Smooth muscle cell (in vitro differentiated cells): Measurements from ENCODE around the gene ABTB2. TPM values are rescaled to one million over a fixed set of nuclear protein-coding genes. Genes with fewer than 3 reads are reported as not detected.

Experiments
- DNase-seq: peaks from one replicate; lab custom pipeline; 2025; ENCODE audit not compliant: unreplicated experiment; lab: John Stamatoyannopoulos, UW
- H2AFZ ChIP-seq: fragments of 200-600 bp; sonication (generic); 2 replicates; pipeline ENCODE4 v1.6.0; 2016; ENCODE audit warnings: antibody characterized with exemption, low read depth, mild to moderate bottlenecking
- H3F3A ChIP-seq: fragments of 200-600 bp; sonication (generic); 2 replicates; pipeline ENCODE4 v1.6.0; 2017; ENCODE audit warnings: antibody characterized with exemption, low read depth
- H3K27ac ChIP-seq: fragments of 200-600 bp; sonication (generic); 2 replicates; pipeline ENCODE4 v1.5.1; 2016; ENCODE audit warnings: low read depth, mild to moderate bottlenecking
- H3K27me3 ChIP-seq: fragments of 200-600 bp; sonication (generic); 2 replicates; pipeline ENCODE4 v1.6.1; 2016; ENCODE audit warnings: low read depth, mild to moderate bottlenecking
- H3K36me3 ChIP-seq: fragments of 200-600 bp; sonication (generic); 2 replicates; pipeline ENCODE4 v1.5.1; 2016; ENCODE audit warnings: low read depth
- H3K4me1 ChIP-seq: fragments of 200-600 bp; sonication (generic); 2 replicates; pipeline ENCODE4 v1.5.1; 2016; ENCODE audit warnings: low read depth
- H3K4me2 ChIP-seq: fragments of 200-600 bp; sonication (generic); 2 replicates; pipeline ENCODE4 v1.6.0; 2016; ENCODE audit warnings: mild to moderate bottlenecking
- H3K4me3 ChIP-seq: fragments of 200-600 bp; sonication (generic); 2 replicates; pipeline ENCODE4 v1.5.1; 2016; ENCODE audit warnings: mild to moderate bottlenecking
- H3K79me2 ChIP-seq: fragments of 200-600 bp; sonication (generic); 2 replicates; pipeline ENCODE4 v1.6.0; 2016; ENCODE audit warnings: low read depth, mild to moderate bottlenecking
- H3K9ac ChIP-seq: fragments of 200-600 bp; sonication (generic); 2 replicates; pipeline ENCODE4 v1.6.0; 2016; ENCODE audit warnings: low read depth
- H3K9me3 ChIP-seq: fragments of 200-600 bp; sonication (generic); replicated peaks from 2 replicates; pipeline ENCODE4 v1.5.1; 2016; ENCODE audit warnings: low read depth
- H4K20me1 ChIP-seq: fragments of 200-600 bp; sonication (generic); 2 replicates; pipeline ENCODE4 v1.6.0; 2016; ENCODE audit warnings: low read depth
- WGBS: methylation state at CpG from one replicate; pipeline ENCODE4 v1.1.7; 2016; ENCODE audit warnings: low lambda C conversion rate; 5-methylcytosine and 5-hydroxymethylcytosine counted together
- polyA plus RNA-seq: library from polyadenylated mRNA; unstranded; fragments of >200 nt; fragmentation: Nextera tagmentation; extraction: Ambion mirVana; gene quantifications from 2 replicates; pipeline ENCODE4 v1.2.1, GENCODE V29; 2016
- total RNA-seq: library from RNA; depleted of rRNA; stranded (reverse); fragments of >200 nt; gene quantifications from 2 replicates; pipeline ENCODE4 v1.2.3, GENCODE V29; 2014
- TF ChIP-seq, protein P1 (sequence below): fragments of 200-600 bp; sonication (generic); IDR thresholded peaks from 2 replicates; pipeline ENCODE4 v1.5.1; 2017; ENCODE audit warnings: borderline replicate concordance, mild to moderate bottlenecking, antibody characterized with exemption; ENCODE audit not compliant: insufficient read depth, poor library complexity, severe bottlenecking

Gene ABTB2
- total and polyA plus RNA-seq, 2 experiments from 2014 or later = 4.3 to 4.9 TPM

DNA sequence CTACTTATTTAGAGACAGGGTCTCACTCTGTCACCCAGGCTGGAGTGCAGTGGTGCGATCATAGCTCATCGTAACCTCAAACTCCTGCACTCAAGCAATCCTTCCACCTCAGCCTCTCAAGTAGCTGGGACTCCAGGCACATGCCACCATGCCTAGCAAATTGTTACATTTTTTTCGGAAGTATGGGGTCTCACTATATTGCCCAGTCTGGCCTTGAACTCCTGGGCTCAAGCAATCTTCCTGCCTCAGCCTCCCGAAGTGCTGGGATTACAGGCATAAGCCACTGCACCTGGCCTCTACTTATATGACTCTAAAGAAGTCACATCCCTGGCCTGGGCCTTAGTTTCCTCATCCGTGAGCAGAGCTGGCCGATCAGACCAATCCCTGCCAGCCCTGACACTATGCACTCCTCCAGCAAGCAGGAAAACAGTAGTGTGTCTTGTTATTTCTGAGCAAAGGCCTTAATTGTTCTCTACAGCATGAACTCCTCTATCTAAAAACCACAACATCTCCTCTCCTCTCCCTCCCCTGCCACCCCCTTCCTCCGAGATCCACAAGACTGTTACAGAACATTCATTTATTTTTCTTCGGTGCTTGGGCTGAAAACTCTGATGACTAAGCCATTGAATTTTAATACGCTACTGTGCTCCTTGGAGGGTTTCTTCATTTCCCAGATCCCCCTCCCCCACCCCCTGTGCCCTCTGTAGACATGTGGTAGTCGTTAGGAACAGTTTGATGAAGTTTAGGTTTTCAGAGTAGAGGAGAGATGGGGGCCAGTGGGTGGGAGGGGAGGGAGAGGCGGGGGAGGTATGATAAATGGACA lies 91.5 kb downstream of the ABTB2 start:
- no peak for DNase-seq
- H3K4me2 ChIP-seq = peak overlapping the region; percentile 58
- peaks cover 22% of the 10 kb centered on the region for H3K4me1 ChIP-seq
- H3K27me3 ChIP-seq = no peaks in the 10 kb centered on the region
- H3K9me3 ChIP-seq = no peaks in the 10 kb centered on the region
- TF ChIP-seq, protein P1, sequence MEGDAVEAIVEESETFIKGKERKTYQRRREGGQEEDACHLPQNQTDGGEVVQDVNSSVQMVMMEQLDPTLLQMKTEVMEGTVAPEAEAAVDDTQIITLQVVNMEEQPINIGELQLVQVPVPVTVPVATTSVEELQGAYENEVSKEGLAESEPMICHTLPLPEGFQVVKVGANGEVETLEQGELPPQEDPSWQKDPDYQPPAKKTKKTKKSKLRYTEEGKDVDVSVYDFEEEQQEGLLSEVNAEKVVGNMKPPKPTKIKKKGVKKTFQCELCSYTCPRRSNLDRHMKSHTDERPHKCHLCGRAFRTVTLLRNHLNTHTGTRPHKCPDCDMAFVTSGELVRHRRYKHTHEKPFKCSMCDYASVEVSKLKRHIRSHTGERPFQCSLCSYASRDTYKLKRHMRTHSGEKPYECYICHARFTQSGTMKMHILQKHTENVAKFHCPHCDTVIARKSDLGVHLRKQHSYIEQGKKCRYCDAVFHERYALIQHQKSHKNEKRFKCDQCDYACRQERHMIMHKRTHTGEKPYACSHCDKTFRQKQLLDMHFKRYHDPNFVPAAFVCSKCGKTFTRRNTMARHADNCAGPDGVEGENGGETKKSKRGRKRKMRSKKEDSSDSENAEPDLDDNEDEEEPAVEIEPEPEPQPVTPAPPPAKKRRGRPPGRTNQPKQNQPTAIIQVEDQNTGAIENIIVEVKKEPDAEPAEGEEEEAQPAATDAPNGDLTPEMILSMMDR = no peak
- peaks cover 5% of the 10 kb centered on the region for H3K79me2 ChIP-seq
- no peak overlapping the region for H3K4me3 ChIP-seq
- WGBS = 37% methylated on average over 11 of the region's 11 CpGs
- peaks cover 23% of the 10 kb centered on the region for H4K20me1 ChIP-seq
- H2AFZ ChIP-seq = no peak overlapping the region
- H3K27ac ChIP-seq = peak overlapping the region; percentile 3
- H3F3A ChIP-seq = peaks cover 8% of the 10 kb centered on the region
- no peak overlapping the region for H3K9ac ChIP-seq
- H3K36me3 ChIP-seq = no peaks in the 10 kb centered on the region

DNA sequence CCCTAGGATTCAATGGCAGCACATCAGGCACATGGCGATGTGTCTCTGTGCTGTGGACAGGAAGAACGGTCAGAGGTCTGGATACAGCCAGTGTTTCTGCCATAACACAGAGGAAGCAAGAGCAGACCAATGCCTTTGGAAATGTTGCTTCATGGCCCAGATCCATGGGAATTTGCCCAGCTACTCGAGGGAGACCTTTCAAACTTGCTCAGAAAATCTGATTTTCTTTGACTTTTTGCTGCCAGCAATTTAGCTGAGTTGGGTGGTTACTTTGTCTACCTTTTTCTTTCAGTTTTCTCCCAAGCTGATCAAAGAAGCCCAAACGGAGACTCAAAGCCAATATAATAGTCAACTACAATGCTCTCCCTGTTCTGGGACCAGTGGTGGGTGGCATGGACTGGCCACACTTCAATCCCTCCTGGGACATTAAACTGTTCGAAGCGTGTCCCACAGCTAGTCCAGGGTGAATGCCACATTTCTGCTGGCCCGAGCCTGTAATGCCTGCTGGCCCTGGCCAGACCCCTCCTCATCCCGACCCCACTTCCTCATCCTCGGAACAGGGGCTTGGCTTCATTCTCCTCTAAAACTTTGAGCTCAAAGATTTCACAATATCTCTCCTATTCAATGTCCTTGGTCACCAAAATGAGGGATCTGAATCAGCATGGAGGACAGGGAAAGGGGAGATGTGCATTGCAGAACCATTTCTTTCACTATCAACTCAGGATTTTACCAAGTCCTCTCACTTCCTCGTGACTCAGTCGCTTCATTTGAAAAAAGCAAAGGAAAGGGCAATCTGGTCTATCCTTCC lies 93.3 kb downstream of the ABTB2 start:
- no peaks in the 10 kb centered on the region for H3K36me3 ChIP-seq
- peaks cover 23% of the 10 kb centered on the region for H4K20me1 ChIP-seq
- H2AFZ ChIP-seq = no peak overlapping the region
- no peak overlapping the region for H3K4me3 ChIP-seq
- TF ChIP-seq, protein P1 = no peak
- no peaks in the 10 kb centered on the region for H3K27me3 ChIP-seq
- WGBS = 94% methylated on average over 11 of the region's 11 CpGs
- H3K9me3 ChIP-seq = no peaks in the 10 kb centered on the region
- H3F3A ChIP-seq = peaks cover 8% of the 10 kb centered on the region
- no peak overlapping the region for H3K9ac ChIP-seq
- H3K79me2 ChIP-seq = peaks cover 5% of the 10 kb centered on the region
- H3K27ac ChIP-seq = no peak overlapping the region
- peaks cover 22% of the 10 kb centered on the region for H3K4me1 ChIP-seq
- H3K4me2 ChIP-seq = no peak overlapping the region
- DNase-seq = no peak

DNA sequence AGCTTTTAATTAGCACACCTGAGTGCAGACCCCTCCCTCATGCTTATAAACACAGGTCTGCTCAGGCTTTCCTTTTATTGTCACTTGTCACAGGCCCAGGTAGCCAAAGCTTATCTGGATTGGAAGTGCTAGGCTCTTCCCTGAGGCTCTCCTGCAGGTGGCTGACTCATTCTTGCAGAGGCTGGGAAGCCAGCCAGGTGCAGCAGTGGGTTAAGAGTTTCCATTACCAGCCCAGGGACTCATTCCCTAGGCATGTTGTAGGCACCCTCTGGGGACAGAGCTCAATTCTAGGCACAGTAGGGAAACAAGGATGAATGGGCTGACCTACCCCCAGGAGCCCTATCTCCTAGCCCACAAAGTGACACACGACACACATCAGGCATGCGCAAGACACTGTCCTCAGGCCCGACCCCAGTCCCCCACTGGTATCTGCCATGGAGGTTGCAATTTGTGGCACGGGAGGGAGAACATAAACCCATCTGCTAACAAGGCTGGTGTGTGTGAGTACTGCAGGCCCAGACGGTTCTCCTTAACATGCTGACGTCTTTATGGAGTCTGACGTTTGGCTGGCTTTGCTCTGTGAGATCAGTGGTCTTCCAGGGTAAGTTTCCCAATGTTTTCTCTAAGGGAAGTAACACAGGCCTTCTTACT lies 94.2 kb downstream of the ABTB2 start:
- H3K79me2 ChIP-seq = peaks cover 5% of the 10 kb centered on the region
- 46% methylated on average over 7 of the region's 7 CpGs for WGBS
- no peaks in the 10 kb centered on the region for H3K36me3 ChIP-seq
- H3K4me3 ChIP-seq = no peak overlapping the region
- no peak overlapping the region for H3K27ac ChIP-seq
- H4K20me1 ChIP-seq = peaks cover 19% of the 10 kb centered on the region
- no peak overlapping the region for H3K9ac ChIP-seq
- H3K9me3 ChIP-seq = no peaks in the 10 kb centered on the region
- DNase-seq = no peak
- no peak overlapping the region for H3K4me2 ChIP-seq
- peaks cover 8% of the 10 kb centered on the region for H3F3A ChIP-seq
- TF ChIP-seq, protein P1 = no peak
- H3K27me3 ChIP-seq = no peaks in the 10 kb centered on the region
- peaks cover 16% of the 10 kb centered on the region for H3K4me1 ChIP-seq
- H2AFZ ChIP-seq = no peak overlapping the region
